ENCODE results near the gene JPH2. TPM values are rescaled to one million over a fixed set of nuclear protein-coding genes. Genes with fewer than 3 reads are reported as not detected.

The JPH2 gene
- total and polyA plus RNA-seq, 2 of the 4 experiments (the other 2 are of a cell fraction): 0.44 to 0.54 TPM

GRCh38 chr20:44215125-44215524 is 28.1 kb upstream of the JPH2 start:
- H2BK20ac ChIP-seq (ENCODE audit: low read depth, low read length): no peak overlapping the region
- BruUV-seq (replicated peaks): no TSS peak
- peak overlapping the region; percentile 11 for H2AK9ac ChIP-seq (replicated peaks; ENCODE audit: low read depth, low read length, poor library complexity)
- no peaks in the 10 kb centered on the region for H3K9me3 ChIP-seq (ENCODE audit: control insufficient read depth, insufficient read depth, low read length)
- dilution Hi-C loops (cut with HindIII; ENCODE audit: low sequenced_read_pairs, unreplicated experiment): no loop called here
- no peak overlapping the region for H4K5ac ChIP-seq (ENCODE audit: low read depth, low read length)
- H2BK15ac ChIP-seq (ENCODE audit: low read depth, low read length): no peak overlapping the region
- ChIA-PET POLR2A (ENCODE audit: unreplicated experiment) (no interaction called here), CTCF (interaction anchor here (0.6 to 1.3 kb wide), 4 partner anchors 10 to 166 kb away, joined by 3 to 4 read pairs (median 3); no protein-coding TSS in a partner anchor)
- H3K27me3 ChIP-seq (ENCODE audit: control insufficient read depth, insufficient read depth, low read length): no peaks in the 10 kb centered on the region
- no peak overlapping the region for H3K56ac ChIP-seq (ENCODE audit: extremely low read depth, insufficient read depth, low read length)
- intact Hi-C loops (cut with micrococcal nuclease): loop anchor here (1.0 to 10.0 kb wide), 2 partner anchors 171 to 670 kb away; partner anchors contain the start of gene YWHAB
- peaks cover 4% of the 10 kb centered on the region for H4K20me1 ChIP-seq (ENCODE audit: insufficient read depth, low read length)
- H3K4me2 ChIP-seq (ENCODE audit: low read depth, low read length): no peak overlapping the region
- H4K91ac ChIP-seq (ENCODE audit: insufficient read depth, low read depth, low read length): no peak overlapping the region
- DNase-seq: peak; percentile 62
- H3K14ac ChIP-seq (replicated peaks; ENCODE audit: low read depth, low read length): no peak overlapping the region
- ATAC-seq (ENCODE audit: low read depth): peak; percentile 32; the same call in 1 of the 2 replicates
- no peak overlapping the region for H3K4me3 ChIP-seq (ENCODE audit: insufficient read depth, low read depth, low read length)
- in situ Hi-C loops (cut with MboI; ENCODE audit: low sequenced_read_pairs): loop anchor here (5.0 to 10.0 kb wide), 3 partner anchors 97 to 390 kb away; partner anchors contain the start of genes FITM2 and TTPAL
- TF ChIP-seq, protein P1, sequence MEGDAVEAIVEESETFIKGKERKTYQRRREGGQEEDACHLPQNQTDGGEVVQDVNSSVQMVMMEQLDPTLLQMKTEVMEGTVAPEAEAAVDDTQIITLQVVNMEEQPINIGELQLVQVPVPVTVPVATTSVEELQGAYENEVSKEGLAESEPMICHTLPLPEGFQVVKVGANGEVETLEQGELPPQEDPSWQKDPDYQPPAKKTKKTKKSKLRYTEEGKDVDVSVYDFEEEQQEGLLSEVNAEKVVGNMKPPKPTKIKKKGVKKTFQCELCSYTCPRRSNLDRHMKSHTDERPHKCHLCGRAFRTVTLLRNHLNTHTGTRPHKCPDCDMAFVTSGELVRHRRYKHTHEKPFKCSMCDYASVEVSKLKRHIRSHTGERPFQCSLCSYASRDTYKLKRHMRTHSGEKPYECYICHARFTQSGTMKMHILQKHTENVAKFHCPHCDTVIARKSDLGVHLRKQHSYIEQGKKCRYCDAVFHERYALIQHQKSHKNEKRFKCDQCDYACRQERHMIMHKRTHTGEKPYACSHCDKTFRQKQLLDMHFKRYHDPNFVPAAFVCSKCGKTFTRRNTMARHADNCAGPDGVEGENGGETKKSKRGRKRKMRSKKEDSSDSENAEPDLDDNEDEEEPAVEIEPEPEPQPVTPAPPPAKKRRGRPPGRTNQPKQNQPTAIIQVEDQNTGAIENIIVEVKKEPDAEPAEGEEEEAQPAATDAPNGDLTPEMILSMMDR (conservative IDR thresholded peaks at IDR 0.05; ENCODE audit: low read depth, low read length): peak; percentile 91
- peak; percentile 33; the same call in 1 of the 2 replicates for TF ChIP-seq POLR2A (IDR thresholded peaks at IDR 0.05; ENCODE audit: low read depth, low read length)
- TF ChIP-seq NFE2L2 (IDR thresholded peaks at IDR 0.05; ENCODE audit: low read depth, low read length): no peak
- peak; percentile 88 for TF ChIP-seq RAD21 (IDR thresholded peaks at IDR 0.05; ENCODE audit: low read length)
- TF ChIP-seq SMC3 (IDR thresholded peaks at IDR 0.05; ENCODE audit: low read depth, low read length): peak; percentile 71
- no peak overlapping the region for H2BK120ac ChIP-seq (ENCODE audit: low read depth, low read length)
- H3K36me3 ChIP-seq (ENCODE audit: control insufficient read depth, insufficient read depth, low read length): no peaks in the 10 kb centered on the region
- WGBS, 2 experiments (ENCODE audit: extremely low coverage in 2 of 2, insufficient read length in 1 of 2): 59% methylated on average over 7 of the region's 7 CpGs; no CpG with 5 or more reads in 1 of the 2 experiments
- no peak overlapping the region for H3K27ac ChIP-seq (ENCODE audit: insufficient read depth, low read length)
- H3K4me1 ChIP-seq (ENCODE audit: control insufficient read depth, insufficient read depth, low read length): peaks cover 4% of the 10 kb centered on the region; the same call in 1 of the 2 replicates
- H2AK5ac ChIP-seq (ENCODE audit: low read depth, low read length): no peak overlapping the region
- peak overlapping the region; percentile 9 for H2AFZ ChIP-seq (replicated peaks; ENCODE audit: low read length, poor library complexity)
- no peak overlapping the region for H3K9ac ChIP-seq (ENCODE audit: low read depth, low read length)
- no peak overlapping the region for H3K18ac ChIP-seq (ENCODE audit: low read depth, low read length)
- H3K4ac ChIP-seq (ENCODE audit: low read depth, low read length): no peak overlapping the region
- H2BK5ac ChIP-seq (ENCODE audit: low read depth, low read length, poor library complexity, severe bottlenecking): no peak overlapping the region
- peaks cover 0 to 10% of the 10 kb centered on the region in 2 experiments; a peak in 2 of 4 replicates for H3K79me1 ChIP-seq (ENCODE audit: low read depth in 1 of 2, low read length in 2 of 2)
- no peak overlapping the region for H3K23ac ChIP-seq (ENCODE audit: low read depth, low read length)
- H4K8ac ChIP-seq (ENCODE audit: low read depth in 2 of 2, low read length in 2 of 2): no peak overlapping the region
- 0 out of 2 replicates have a peak, but pooled peaks cover 3% of the 10 kb centered on the region for H3K9me1 ChIP-seq (ENCODE audit: insufficient read depth, low read length)
